ENCODE results near the gene CDK10. TPM values are rescaled to one million over a fixed set of nuclear protein-coding genes. Genes with fewer than 3 reads are reported as not detected.

The CDK10 gene
- total RNA-seq, 1 donor from 2014 or later, result 44.0 TPM

DNA sequence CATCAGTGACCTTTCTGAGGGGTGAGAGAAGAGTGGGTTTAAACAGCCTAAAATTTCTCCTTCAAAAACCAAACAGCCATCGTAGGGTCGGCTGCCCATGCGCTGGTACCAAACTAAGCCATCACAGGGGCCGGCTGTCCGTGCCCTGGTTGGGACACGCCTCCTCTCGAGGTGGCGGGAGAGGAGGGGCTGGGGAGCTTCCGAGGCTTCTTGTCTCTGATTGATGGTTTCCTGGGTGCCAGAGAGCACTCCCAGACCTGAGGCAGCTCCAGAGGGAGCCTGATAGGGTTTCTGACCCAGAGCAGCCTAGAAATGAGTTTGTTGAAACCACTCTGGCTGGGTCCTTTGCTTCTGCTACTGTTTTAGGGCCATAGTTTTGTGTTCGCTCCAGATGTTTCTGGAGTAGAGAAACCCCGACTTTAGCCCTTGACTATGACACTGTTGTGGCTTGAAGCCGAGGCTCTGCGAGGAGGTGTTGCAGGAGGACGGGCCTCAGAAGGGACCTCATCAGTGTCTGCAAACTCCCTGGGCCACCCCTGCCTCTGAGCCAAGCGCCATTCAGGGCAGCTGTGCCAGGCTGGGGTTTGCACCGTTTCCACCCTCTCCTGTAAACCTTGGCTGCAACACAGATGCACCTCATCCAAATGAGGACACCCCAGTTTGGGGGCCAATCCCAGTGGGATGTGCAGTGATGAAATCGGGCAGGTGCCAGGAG is 41.1 kb downstream of the CDK10 start:
- TF ChIP-seq POLR2A (IDR thresholded peaks at IDR 0.05) (no peak), POLR2AphosphoS5 (IDR thresholded peaks at IDR 0.05; ENCODE audit: insufficient read depth in 1 of 2, low read depth in 1 of 2) (no peak)
- TF ChIP-seq, protein P1, sequence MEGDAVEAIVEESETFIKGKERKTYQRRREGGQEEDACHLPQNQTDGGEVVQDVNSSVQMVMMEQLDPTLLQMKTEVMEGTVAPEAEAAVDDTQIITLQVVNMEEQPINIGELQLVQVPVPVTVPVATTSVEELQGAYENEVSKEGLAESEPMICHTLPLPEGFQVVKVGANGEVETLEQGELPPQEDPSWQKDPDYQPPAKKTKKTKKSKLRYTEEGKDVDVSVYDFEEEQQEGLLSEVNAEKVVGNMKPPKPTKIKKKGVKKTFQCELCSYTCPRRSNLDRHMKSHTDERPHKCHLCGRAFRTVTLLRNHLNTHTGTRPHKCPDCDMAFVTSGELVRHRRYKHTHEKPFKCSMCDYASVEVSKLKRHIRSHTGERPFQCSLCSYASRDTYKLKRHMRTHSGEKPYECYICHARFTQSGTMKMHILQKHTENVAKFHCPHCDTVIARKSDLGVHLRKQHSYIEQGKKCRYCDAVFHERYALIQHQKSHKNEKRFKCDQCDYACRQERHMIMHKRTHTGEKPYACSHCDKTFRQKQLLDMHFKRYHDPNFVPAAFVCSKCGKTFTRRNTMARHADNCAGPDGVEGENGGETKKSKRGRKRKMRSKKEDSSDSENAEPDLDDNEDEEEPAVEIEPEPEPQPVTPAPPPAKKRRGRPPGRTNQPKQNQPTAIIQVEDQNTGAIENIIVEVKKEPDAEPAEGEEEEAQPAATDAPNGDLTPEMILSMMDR (IDR thresholded peaks at IDR 0.05), result no peak
- no peak for DNase-seq (ENCODE audit: extremely low spot score in 2 of 2)
- Histone ChIP-seq H3K4me1 (peaks cover 20% of the 10 kb centered on the region), H3K36me3 (peaks cover 0 to 68% of the 10 kb centered on the region in 2 donors), H3K27me3 (no peaks in the 10 kb centered on the region), H3K27ac (no peak overlapping the region), H3K4me3 (no peak overlapping the region), H3K9me3 (no peaks in the 10 kb centered on the region)
- intact Hi-C loops (cut with DNase I), result no loop called here

DNA sequence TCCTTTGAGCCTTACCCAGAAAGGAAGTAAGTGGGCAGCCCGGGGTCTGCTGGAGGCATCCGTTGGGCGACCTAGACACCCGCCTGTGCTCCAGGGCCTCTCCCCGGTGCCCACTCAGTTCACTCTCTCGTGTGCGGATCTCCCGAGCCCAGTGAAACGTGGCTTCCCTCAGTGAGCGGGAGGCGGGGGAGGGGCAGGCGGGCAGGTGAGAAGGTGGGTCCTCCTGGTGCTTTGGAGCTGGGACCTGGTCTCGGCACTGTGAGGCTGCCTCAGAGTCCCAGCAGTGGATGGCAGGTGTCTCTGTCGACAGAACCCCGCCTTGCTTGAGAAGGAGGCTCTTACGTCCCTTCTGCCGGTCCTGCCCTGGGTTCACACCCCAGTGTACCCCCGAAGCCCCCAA is 42.8 kb downstream of the CDK10 start:
- H3K4me3 ChIP-seq, result no peak overlapping the region
- peaks cover 3% of the 10 kb centered on the region for H3K4me1 ChIP-seq
- H3K36me3 ChIP-seq, result peaks cover 0 to 69% of the 10 kb centered on the region in 2 donors
- TF ChIP-seq POLR2AphosphoS5 (IDR thresholded peaks at IDR 0.05; ENCODE audit: insufficient read depth in 1 of 2, low read depth in 1 of 2) (no peak), POLR2A (IDR thresholded peaks at IDR 0.05) (no peak)
- TF ChIP-seq, protein P1 (IDR thresholded peaks at IDR 0.05), result no peak
- H3K27me3 ChIP-seq, result no peaks in the 10 kb centered on the region
- intact Hi-C loops (cut with DNase I), result no loop called here
- H3K9me3 ChIP-seq, result no peaks in the 10 kb centered on the region
- no peak overlapping the region for H3K27ac ChIP-seq
- DNase-seq (ENCODE audit: extremely low spot score in 2 of 2), result no peak

DNA sequence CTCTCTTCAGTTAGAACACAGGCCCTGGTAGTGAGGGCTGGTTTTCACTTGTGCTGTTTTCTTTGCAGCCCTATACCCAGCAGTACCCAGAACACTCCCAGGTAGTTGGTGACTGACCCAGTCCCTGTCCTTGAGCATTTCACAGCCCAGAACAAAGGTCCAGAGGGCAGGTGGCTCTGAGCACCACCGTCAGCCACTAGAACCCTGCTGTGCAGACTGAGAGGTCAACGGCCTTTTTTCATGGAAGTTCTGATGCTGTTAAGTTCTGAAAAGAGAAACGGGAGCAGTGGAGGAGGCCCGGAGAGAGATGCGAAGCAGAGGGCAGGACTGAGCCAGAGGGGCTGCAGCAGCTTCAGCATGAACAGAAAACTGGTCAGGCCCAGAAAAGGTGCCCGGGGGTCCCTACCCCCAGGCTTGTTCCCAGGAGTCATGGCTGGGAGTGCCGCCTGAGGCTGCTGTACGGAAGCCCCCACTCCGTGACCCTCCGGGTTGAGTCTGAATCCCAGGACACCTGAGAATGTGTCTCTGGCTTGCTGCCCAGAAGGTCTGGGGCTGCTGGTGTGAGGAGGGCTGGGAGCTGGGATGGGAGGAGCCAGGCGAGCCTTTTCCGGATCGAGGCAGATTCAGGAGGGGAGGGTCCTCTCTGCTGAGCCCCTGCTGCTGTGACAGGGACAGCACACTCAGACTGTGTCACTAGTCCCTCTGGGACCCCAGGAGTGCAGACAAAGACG is 43.5 kb downstream of the CDK10 start:
- no peaks in the 10 kb centered on the region for H3K27me3 ChIP-seq
- no peak overlapping the region for H3K4me3 ChIP-seq
- H3K36me3 ChIP-seq, result peaks cover 0 to 73% of the 10 kb centered on the region in 2 donors
- intact Hi-C loops (cut with DNase I), result no loop called here
- no peak overlapping the region for H3K27ac ChIP-seq
- no peak for DNase-seq (ENCODE audit: extremely low spot score in 2 of 2)
- no peak for TF ChIP-seq POLR2A (IDR thresholded peaks at IDR 0.05)
- TF ChIP-seq, protein P1 (IDR thresholded peaks at IDR 0.05), result no peak
- TF ChIP-seq POLR2AphosphoS5 (IDR thresholded peaks at IDR 0.05; ENCODE audit: insufficient read depth in 1 of 2, low read depth in 1 of 2), result no peak
- H3K4me1 ChIP-seq, result no peaks in the 10 kb centered on the region
- H3K9me3 ChIP-seq, result no peaks in the 10 kb centered on the region

DNA sequence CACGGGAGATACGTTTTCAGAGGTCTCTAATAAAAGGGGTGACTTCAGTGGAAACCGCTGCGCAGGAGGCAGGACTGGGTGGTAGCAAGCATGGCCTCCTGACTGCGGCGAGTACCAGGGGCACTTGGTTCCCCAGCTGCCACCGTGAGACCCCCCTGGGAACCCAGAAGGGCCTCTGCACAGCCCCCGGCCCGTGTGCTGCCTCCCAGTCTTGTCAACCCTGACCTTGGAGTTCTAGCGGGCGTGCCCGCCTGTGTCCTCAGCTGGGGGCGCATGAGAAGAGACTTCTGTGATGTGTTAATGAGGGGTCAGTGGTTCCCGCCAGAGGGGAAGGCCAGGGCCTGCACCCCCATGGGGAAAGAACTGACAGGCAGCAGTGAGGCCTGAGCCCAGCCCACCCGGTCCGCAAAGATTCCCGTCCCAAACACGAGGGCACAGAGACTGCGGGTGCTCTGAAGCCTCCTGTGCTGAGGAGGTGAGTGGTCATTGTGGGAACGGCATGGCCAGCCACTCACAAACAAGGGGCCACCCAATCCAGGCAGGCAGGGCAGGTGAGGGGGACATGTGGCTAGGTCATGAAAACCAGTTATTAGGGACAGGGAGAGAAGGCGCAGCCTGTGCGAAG is 44.2 kb downstream of the CDK10 start:
- TF ChIP-seq, protein P1 (IDR thresholded peaks at IDR 0.05), result no peak
- TF ChIP-seq POLR2A (IDR thresholded peaks at IDR 0.05) (no peak), POLR2AphosphoS5 (IDR thresholded peaks at IDR 0.05; ENCODE audit: insufficient read depth in 1 of 2, low read depth in 1 of 2) (no peak)
- no peaks in the 10 kb centered on the region for H3K9me3 ChIP-seq

More for the DNA sequence above, 44.2 kb downstream of the CDK10 start:
- intact Hi-C loops (cut with DNase I), result no loop called here
- Histone ChIP-seq H3K4me3 (no peak overlapping the region), H3K27ac (no peak overlapping the region), H3K36me3 (peaks cover 0 to 80% of the 10 kb centered on the region in 2 donors), H3K4me1 (no peaks in the 10 kb centered on the region), H3K27me3 (no peaks in the 10 kb centered on the region)
- DNase-seq (ENCODE audit: extremely low spot score in 2 of 2), result no peak
